Left renal pelvis (tissue), 4 donors: ENCODE measurements around the gene VEZT. TPM values are rescaled to one million over a fixed set of nuclear protein-coding genes. Genes with fewer than 3 reads are reported as not detected.

Experiments
- DNase-seq, 4 donors: peaks; one replicate each; pipeline ENCODE4 v3.0.0-alpha.2; 2013; ENCODE audit warnings: low read depth in 4 of 4, low spot score in 3 of 4
- polyA plus RNA-seq, 4 donors: library from polyadenylated mRNA; unstranded; fragments of 120-200 nt; gene quantifications; one replicate each; pipeline ENCODE4 v1.2.1, GENCODE V29; 2013; ENCODE audit not compliant: insufficient read length in 4 of 4

VEZT gene
- polyA plus RNA-seq, 4 donors = 69.3 to 96.6 (median 81.9) TPM

- no peak for DNase-seq
Measured at GRCh38 chr12:95248095-95248494, 30.5 kb downstream of the VEZT start.

- DNase-seq = peak; percentile 46 to 57 (median 48)
Measured at GRCh38 chr12:95248604-95249360, 31.2 kb downstream of the VEZT start.

DNA sequence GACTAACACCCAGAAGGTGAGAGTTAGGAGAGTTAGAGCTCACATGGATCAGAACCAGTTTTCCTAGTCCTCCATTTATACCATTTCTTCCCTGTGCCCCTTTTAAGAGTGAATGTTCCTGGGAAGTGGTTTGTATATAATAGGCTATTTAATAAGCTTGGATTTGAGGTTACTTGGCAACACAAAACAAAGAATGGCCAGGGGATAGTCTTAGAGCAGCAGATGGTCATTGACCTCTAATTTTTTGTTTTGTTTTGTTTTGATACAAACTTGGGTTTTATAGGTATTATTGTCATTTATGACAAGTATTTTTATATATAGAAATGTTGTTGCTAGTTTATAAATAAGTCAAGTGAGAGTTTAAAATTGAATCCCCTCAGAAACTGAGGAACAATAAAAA, 35.8 kb downstream of the VEZT start:
- DNase-seq = no peak

GRCh38 chr12:95257541-95257940, 39.9 kb downstream of the VEZT start:
- DNase-seq = no peak

DNA sequence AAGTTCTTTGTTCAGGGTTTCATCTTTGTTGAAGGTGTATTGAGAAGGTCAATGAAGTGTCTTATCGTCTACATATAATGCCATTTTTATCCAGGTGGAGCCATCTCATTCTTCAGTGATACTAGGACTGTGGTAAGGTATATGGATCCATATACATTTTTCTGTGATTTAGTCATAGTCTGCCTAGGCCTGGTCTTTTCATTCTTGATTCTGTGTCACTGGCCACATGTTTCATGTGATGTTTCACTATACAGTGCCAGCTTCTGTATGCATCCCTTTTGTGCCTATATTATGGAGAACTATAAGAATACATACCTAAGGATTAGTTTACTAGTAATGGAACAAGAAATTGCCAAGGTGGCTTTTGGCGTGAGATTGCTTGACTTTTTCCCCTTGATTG, 40.5 kb downstream of the VEZT start:
- no peak for DNase-seq

DNA sequence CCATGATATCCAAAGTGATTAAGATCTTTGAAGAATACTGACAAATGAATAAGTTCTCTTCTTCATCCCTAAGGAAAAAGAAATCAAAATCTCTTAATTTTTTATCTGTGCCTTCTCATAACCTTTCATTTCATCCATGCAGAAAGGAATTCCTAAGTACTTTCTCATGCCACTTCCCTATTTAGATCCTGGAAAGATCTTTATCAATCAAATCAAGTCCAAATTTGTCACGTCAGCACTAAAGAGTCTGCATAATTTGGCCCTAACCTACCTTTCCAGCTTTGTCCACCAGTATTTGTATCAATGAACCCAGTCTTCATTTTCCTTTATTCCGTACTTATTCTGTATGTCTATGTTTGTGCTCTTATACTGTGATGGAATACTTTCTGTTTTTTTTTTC, 41.2 kb downstream of the VEZT start:
- DNase-seq = no peak

DNA sequence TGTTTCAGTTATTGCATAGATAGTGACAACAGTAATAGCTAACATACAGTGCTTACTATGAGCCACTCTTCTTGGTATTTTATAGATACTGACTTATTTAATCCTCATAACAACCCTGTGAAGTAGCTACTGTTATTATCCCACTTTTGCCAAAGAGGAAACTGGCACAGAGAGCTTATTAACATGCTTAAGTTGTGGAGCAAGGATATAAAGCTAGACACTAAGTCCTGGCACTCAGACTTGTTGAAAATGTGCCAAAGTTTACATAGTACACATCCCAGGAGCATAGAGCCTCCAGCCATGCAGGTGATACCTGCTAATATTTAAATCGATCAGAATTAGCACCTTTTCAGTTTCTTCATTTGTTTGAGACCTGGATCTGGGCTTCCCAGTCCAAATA, 41.8 kb downstream of the VEZT start:
- no peak for DNase-seq

- DNase-seq = no peak
Measured at GRCh38 chr12:95261109-95261508, 43.5 kb downstream of the VEZT start.

- DNase-seq = no peak
Measured at GRCh38 chr12:95262808-95263207, 45.2 kb downstream of the VEZT start.

GRCh38 chr12:95265765-95266164, 48.2 kb downstream of the VEZT start:
- DNase-seq = no peak

DNA sequence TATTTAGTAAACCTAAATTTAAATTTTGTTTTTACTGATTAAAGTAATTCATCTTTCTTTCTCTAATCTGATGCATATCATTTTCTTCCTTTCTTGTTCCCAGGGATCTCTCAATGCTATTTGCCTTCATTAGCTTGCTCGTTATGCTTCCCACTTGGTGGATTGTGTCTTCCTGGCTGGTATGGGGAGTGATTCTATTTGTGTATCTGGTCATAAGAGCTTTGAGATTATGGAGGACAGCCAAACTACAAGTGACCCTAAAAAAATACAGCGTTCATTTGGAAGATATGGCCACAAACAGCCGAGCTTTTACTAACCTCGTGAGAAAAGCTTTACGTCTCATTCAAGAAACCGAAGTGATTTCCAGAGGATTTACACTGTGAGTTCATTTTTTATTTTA, 48.6 kb downstream of the VEZT start:
- no peak for DNase-seq

- no peak for DNase-seq
Measured at GRCh38 chr12:95269892-95270291, 52.3 kb downstream of the VEZT start.

- no peak for DNase-seq
Measured at GRCh38 chr12:95271465-95271864, 53.9 kb downstream of the VEZT start.

- no peak for DNase-seq
Measured at GRCh38 chr12:95277139-95277538, 59.5 kb downstream of the VEZT start.

DNA sequence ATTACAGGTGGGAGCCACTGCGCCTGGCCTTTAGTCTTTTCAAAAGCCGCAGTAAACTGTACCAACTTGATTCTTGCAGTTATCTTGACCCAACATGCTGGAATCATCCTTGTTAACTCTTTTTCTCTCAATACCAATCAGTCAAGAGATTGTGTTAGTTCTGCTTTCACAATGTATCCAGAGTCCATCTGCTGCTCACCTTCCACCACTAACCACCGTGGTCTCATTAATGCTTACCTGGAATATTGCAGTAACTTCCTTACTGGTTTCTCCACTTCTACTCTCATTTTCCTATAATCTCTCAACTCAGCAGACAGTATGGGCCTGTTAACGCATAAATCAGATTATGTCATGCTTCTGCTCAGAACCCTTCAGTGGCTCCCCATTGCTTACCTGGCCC, 62.2 kb downstream of the VEZT start:
- no peak for DNase-seq

GRCh38 chr12:95282266-95282665, 64.7 kb downstream of the VEZT start:
- DNase-seq = no peak

- no peak for DNase-seq
Measured at GRCh38 chr12:95283371-95283770, 65.8 kb downstream of the VEZT start.

- DNase-seq = no peak
Measured at GRCh38 chr12:95286713-95287112, 69.1 kb downstream of the VEZT start.

DNA sequence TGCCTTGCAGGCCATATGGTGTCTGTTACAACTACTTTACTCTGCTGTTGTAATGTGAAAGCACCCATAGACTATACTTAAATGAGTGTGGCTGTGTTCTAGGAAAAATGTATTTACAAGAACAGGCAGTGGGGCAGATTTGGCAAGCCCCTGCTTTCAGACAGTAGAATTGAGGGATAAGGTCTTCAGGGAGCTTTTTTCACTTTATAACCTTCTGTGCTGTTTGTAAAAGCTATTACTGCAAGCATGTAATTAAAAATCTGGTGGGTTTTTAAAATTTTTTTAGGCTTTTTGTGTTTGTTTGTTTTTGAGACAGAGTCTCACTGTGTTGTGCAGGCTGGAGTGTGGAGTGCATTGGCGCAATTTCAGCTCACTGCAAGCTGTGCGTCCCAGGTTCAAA, 73.9 kb downstream of the VEZT start:
- DNase-seq = no peak

GRCh38 chr12:95298916-95299315, 81.3 kb downstream of the VEZT start:
- no peak for DNase-seq

- no peak for DNase-seq
Measured at GRCh38 chr12:95300286-95300685, 82.7 kb downstream of the VEZT start.

- DNase-seq = no peak
Measured at GRCh38 chr12:95303476-95303875, 85.9 kb downstream of the VEZT start.

DNA sequence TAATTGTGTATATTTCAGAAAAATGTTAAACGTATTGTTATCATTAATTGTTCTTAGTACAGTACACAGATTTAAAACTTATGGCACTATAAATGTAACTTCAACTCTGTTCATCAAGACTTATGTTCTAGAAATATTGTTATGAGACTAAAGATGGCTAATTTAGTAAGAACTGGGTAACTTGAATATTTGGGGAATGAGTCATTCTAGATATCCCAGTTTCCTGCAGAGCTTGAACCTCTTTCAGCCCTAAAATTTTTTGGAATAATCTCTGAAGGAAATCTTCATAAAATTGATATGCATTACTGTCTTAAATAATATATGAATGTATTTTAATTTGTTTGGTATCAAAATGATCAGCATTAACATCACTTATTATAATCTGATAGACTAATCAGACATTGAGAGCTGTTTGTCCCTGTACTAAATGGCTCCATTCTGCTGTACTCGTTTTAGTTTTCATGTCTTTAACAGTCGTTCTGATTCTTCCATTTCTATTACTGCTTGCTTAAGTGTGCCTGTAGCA, 87.1 kb downstream of the VEZT start:
- DNase-seq = no peak
